Small intestine (tissue), 7 donors: ENCODE results near the gene BTNL8. TPM values are rescaled to one million over a fixed set of nuclear protein-coding genes. Genes with fewer than 3 reads are reported as not detected.
"Not testable (repeated sequence)": the region's sequence is repeated elsewhere in the genome, so short reads cannot be mapped to it uniquely, and the experiment has no call there.

Experiments
- DNase-seq, 2 donors: peaks; one replicate each; pipeline versions ENCODE4 v3.0.0 to v3.0.0-alpha.2; 2013
- FAIRE-seq: peaks from 2 replicates; lab custom pipeline; 2012; peaks lifted over from hg19 to GRCh38; lab: Jason Lieb, UNC
- H3K27ac ChIP-seq, 3 donors: one replicate each; pipeline ENCODE4 v1.5.1; 2013; ENCODE audit warnings: low read length in 2 of 3, mild to moderate bottlenecking in 2 of 3, control low read depth in 1 of 3, inconsistent platforms in 1 of 3, low read depth in 1 of 3, moderate library complexity in 1 of 3
- H3K27me3 ChIP-seq, 3 donors: one replicate each; pipeline ENCODE4 v1.6.1; 2013; ENCODE audit warnings: low read length in 3 of 3, inconsistent platforms in 1 of 3; ENCODE audit not compliant: control insufficient read depth in 3 of 3, insufficient read depth in 3 of 3
- H3K36me3 ChIP-seq, 3 donors: one replicate each; pipeline ENCODE4 v1.6.1; 2013; ENCODE audit warnings: low read length in 3 of 3, inconsistent platforms in 1 of 3, low read depth in 1 of 3, mild to moderate bottlenecking in 1 of 3, moderate library complexity in 1 of 3; ENCODE audit not compliant: control insufficient read depth in 3 of 3, insufficient read depth in 2 of 3
- H3K4me1 ChIP-seq, 3 donors: one replicate each; pipeline ENCODE4 v1.6.1; 2013; ENCODE audit warnings: low read length in 2 of 3, inconsistent platforms in 1 of 3, low read depth in 1 of 3, mild to moderate bottlenecking in 1 of 3, moderate library complexity in 1 of 3; ENCODE audit not compliant: control insufficient read depth in 3 of 3, insufficient read depth in 2 of 3
- H3K4me3 ChIP-seq, 3 donors: one replicate each; pipeline ENCODE4 v1.5.1; 2013; ENCODE audit warnings: low read length in 3 of 3, control low read depth in 1 of 3, inconsistent platforms in 1 of 3, low read depth in 1 of 3, mild to moderate bottlenecking in 1 of 3, moderate library complexity in 1 of 3
- H3K9me3 ChIP-seq, 2 donors: one replicate each; pipeline ENCODE4 v1.6.1; 2013; ENCODE audit warnings: low read depth in 1 of 2, low read length in 1 of 2; ENCODE audit not compliant: control insufficient read depth in 2 of 2, insufficient read depth in 1 of 2
- WGBS, 3 donors: extraction: QIAGEN DNeasy Blood & Tissue Kit; methylation state at CpG; one replicate each; pipeline ENCODE4 v1.1.7; 2013; 5-methylcytosine and 5-hydroxymethylcytosine counted together
- polyA plus RNA-seq, 4 donors: library from polyadenylated mRNA; stranded (reverse) in 3 of 4; unstranded in 1 of 4; fragments of 200-250 nt in 3 of 4; fragments of 120-200 nt in 1 of 4; gene quantifications; one replicate each; pipeline versions ENCODE4 v1.2.1 to v1.2.3, GENCODE V29; 2013
- donor health status: healthy with polysubstance abuse.
- donor health status: control.
- donor health status: control.
- donor health status: Bipolar disorder and iron deficiency.
- donor health status: healthy.

Gene BTNL8
- polyA plus RNA-seq, 4 donors, result 53.8 to 192 (median 84.5) TPM

DNA sequence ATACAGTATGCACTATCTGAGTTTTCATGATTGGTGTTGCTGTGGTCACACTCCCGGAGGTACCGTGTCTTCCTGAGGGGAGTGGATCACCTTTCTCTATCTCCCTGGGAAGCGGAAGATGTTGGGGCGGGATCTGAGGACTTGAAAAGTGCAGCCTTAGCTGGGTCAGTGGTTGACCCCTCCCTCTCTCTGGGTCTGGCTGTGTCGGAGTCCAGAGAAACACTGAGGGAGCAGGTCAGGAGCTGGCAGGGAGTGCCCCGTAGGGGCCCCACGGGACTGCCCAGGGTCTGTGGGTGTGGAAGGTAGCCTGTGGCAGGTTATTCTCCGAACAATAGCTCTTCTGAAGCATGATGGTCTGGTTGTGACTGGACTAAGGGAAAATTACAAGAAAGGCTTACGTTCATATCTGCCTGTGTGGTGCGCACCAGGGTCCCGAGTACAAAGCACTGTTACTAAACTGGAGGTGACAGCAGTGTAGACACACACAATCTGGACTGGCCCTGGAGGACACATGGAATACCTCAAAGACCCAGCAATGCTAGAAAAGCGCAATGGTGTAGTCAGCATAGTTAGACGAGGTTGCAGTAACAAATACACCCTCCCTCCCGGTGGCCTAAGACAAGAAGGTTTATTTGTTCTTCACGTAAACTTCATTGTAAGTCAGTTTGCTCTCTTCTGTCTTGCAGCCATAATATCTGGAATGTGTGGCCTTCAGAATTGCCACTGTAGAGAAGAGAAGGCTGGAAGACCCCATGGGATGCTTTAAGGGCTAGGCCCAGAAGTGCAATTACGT, 28.5 kb upstream of the BTNL8 start:
- FAIRE-seq (no peak), DNase-seq (peak in 1 of 2 donors; percentile 56)

DNA sequence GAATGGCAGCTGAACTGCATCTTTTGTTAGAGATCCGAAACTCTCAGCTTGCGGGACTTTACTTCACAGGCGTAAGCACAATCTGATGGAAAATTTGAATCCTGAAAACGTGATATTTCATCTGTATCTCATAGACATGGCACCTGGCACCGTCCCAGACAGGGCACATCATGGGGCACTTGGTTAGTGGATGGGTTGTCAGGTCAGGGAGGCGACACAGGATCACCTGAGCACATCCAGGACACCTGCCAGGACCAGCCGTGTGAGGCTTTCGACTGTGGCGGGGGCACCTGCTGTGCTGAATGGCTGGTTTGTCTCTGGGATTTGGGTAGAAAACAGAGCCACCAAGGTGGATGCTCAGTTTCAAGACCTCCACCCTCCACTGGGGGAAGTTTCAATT, 26.5 kb upstream of the BTNL8 start:
- DNase-seq, result no peak
- peaks cover 0 to 16% (median 0%) of the 10 kb centered on the region in 3 donors for H3K4me1 ChIP-seq
- no peak for FAIRE-seq
- H3K4me3 ChIP-seq, result no peak overlapping the region
- peaks cover 0 to 3% of the 10 kb centered on the region in 2 donors for H3K9me3 ChIP-seq
- H3K27ac ChIP-seq, result no peak overlapping the region
- WGBS, 3 donors, result 90 to 92% (median 90%) methylated on average over 9 of the region's 9 CpGs
- no peaks in the 10 kb centered on the region for H3K36me3 ChIP-seq
- no peaks in the 10 kb centered on the region for H3K27me3 ChIP-seq

More for the DNA sequence above, 28.5 kb upstream of the BTNL8 start:
- no peaks in the 10 kb centered on the region for H3K36me3 ChIP-seq
- peaks cover 0 to 3% of the 10 kb centered on the region in 2 donors for H3K9me3 ChIP-seq
- H3K27me3 ChIP-seq, result no peaks in the 10 kb centered on the region
- no peak overlapping the region for H3K4me3 ChIP-seq
- H3K27ac ChIP-seq, result no peak overlapping the region
- H3K4me1 ChIP-seq, result peaks cover 0 to 25% (median 0%) of the 10 kb centered on the region in 3 donors
- 75 to 81% (median 77%) methylated on average over 15 to 16 of the region's 16 CpGs for WGBS, 3 donors

DNA sequence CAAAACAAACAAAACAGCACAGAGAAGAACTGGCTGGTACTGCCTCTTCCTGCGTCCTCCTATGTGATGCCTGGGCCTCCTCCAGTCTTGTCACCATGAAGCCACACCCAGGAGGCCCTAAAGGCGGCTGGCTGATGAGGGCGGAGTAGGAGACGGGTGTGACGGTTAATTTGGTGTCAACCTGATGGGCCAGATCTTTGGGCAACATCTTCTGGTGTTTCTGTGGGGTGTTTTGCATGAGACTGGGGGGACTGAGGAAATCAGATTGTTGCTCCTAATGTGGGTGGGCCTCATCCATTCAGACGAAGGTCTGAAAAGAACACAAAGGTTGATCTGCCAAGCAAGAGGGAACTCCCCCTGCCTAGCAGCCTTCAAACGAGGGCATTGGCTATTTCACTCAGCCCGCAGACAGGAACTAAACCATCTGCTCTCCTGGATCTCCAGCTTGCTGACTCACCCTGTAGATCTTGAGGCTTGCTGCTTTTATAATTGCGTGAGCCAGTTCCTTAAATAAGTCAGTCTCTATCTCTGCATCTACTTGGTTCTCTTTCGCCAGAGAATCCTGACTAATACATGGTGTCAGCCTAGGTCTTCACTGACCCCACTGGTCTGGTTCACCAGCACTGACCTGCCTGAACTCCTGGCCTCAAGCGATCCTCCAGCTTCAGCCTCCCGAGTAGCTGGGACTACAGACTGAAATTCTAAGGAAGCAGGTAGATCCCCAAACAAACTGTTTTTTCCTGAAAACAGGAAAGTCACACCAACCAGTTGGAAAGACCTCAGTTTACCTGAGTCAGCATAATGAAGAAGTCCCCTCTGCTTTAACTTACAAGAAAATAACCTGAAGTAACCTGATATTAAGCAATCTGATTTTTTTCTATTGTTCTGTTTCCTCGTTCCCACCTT, 25.1 kb upstream of the BTNL8 start:
- Histone ChIP-seq H3K4me1 (peaks cover 0 to 11% (median 0%) of the 10 kb centered on the region in 3 donors), H3K36me3 (no peaks in the 10 kb centered on the region), H3K27me3 (no peaks in the 10 kb centered on the region), H3K27ac (peak overlapping the region in 1 of 3 donors; percentile 12), H3K9me3 (peaks cover 0 to 3% of the 10 kb centered on the region in 2 donors), H3K4me3 (no peak overlapping the region)
- DNase-seq (peak; percentile 24 to 41), FAIRE-seq (no peak)
- 62 to 66% (median 63%) methylated on average over 13 of the region's 13 CpGs for WGBS, 3 donors

DNA sequence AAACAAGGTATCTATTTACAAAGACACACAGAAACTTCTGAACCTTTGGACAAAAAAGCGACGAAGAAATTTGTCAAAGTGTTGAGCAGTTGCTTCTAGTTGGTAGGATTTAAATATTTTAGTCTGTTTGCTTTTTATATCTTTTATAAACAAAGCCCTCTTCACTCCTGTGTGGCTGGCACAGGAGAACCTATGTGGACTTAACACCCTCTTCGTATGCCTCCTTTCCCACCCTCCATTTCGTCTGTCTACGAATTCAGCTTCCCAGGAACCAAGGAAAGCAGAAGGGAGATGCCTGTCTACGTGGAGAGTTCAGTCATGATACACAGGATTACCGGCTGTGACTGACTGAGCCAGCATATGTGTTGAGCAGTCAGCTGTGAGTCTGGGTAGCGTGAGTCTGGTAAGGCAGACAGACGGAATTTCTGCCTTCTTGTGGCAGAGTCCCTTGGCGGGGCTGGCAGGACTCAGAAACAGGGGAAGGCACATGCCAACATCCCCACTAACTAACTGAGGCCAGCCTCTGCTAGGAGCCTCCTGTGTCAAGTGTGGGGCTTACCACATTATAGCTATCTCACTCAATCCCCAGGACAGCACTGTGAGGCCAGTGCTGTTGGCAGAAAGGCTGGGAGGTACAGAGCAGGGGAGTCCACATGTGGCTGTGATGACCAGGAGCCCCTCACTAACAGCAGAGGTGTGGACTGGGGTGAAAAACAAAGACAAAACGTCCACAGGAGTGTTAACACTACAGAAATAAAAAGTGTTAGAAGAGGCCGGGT, 24.0 kb upstream of the BTNL8 start:
- H3K36me3 ChIP-seq, result no peaks in the 10 kb centered on the region
- H3K27me3 ChIP-seq, result no peaks in the 10 kb centered on the region
- no peak overlapping the region for H3K27ac ChIP-seq
- H3K4me1 ChIP-seq, result peaks cover 0 to 11% (median 0%) of the 10 kb centered on the region in 3 donors
- FAIRE-seq (no peak), DNase-seq (no peak)
- WGBS, 3 donors, result 82 to 86% (median 82%) methylated on average over 12 of the region's 12 CpGs
- H3K4me3 ChIP-seq, result no peak overlapping the region
- H3K9me3 ChIP-seq, result peaks cover 0 to 3% of the 10 kb centered on the region in 2 donors

DNA sequence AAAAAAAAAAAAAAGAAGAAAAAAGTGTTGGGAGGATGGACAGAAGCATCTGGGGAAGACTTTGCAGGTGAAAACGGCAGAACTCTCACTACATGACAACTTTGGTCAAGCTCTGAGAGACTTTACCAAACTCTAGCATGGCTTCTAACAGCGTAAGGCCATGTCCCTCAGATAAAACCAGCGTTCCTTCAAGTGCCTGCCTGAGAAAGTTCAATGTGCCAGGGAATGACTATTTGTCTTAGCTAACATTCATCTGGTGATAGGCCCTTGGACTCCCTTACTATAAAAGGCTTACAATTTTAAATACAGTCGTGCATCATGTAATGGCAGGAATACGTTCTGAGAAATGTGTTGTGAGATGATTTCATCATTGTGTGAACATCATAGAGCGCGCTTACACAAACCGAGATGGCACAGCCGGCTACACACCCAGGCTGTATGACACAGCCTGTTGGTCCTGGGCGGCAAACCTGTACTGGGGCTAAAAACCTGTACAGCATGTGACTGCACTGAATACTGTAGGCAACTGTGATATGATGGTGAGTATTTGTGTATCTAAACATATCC, 23.0 kb upstream of the BTNL8 start:
- Histone ChIP-seq H3K4me1 (peaks cover 0 to 11% (median 0%) of the 10 kb centered on the region in 3 donors), H3K27ac (no peak overlapping the region), H3K36me3 (no peaks in the 10 kb centered on the region), H3K9me3 (peaks cover 0 to 3% of the 10 kb centered on the region in 2 donors), H3K27me3 (no peaks in the 10 kb centered on the region), H3K4me3 (no peak overlapping the region)
- DNase-seq (no peak), FAIRE-seq (no peak)
- WGBS, 3 donors, result 77 to 87% (median 78%) methylated on average over 10 of the region's 10 CpGs

DNA sequence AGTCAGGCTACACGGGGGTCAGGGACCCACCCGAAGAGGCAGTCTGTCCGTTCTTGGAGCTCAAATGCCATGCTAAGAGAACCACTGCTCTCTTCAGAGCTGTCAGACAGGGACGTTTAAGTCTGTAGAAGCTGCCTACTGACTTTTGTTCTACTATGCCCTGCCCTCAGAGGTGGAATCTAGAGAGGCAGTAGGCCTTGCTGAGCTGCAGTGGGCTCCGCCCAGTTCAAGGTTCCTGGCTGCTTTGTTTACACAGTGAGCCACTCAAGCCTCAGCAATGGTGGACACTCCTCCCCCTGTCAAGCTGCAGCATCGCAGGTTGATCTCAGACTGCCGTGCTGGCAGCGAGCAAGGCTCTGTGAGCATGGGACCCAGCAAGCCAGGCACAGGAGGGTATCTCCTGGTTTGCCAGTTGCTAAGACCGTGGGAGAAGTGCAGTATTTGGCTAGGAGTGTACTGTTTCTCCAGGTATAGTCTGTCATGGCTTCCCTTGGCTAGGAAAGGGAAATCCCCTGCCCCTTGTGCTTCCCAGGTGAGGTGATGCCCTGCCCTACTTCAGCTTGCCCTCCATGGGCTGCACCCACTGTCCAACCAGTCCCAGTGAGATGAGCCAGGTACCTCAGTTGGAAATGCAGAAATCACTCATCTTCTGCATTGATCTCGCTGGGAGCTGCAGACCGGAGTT, 13.0 kb upstream of the BTNL8 start:
- H3K27me3 ChIP-seq, H3K36me3 ChIP-seq, H3K9me3 ChIP-seq, FAIRE-seq, H3K4me1 ChIP-seq, H3K4me3 ChIP-seq: not testable (repeated sequence)
- peak; percentile 91 to 97 for DNase-seq
- 29 to 48% (median 36%) methylated on average over 11 of the region's 11 CpGs for WGBS, 3 donors
- H3K27ac ChIP-seq, result peak overlapping the region; percentile 60 to 76 (median 69)

DNA sequence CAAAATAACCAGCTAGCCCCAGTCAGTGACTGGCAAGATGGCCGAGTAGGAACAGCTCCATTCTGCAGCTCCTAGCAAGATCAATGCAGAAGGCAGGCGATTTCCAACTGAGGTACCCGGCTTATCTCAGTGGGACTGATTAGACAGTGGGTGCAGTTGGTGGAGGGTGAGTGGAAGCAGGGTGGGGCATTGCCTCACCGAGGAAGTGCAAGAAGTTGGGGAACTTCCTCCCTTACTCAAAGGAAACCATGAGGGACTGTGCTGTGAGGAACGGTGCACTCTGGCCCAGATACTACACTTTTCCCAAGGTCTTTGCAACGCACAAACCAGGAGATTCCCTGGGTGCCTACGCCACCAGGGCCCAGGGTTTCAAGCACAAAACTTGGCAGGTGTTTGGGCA, 9.6 kb upstream of the BTNL8 start:
- no peak overlapping the region for H3K4me3 ChIP-seq
- H3K36me3 ChIP-seq, result no peaks in the 10 kb centered on the region
- H3K9me3 ChIP-seq, result peaks cover 2 to 8% of the 10 kb centered on the region in 2 donors
- peaks cover 0 to 4% (median 0%) of the 10 kb centered on the region in 3 donors for H3K27me3 ChIP-seq
- no peak for FAIRE-seq
- H3K4me1 ChIP-seq, result peaks cover 0 to 4% (median 0%) of the 10 kb centered on the region in 3 donors
- DNase-seq, result peak in 1 of 2 donors; percentile 77
- 28 to 52% (median 48%) methylated on average over 7 of the region's 7 CpGs for WGBS, 3 donors
- no peak overlapping the region for H3K27ac ChIP-seq
